ENCODE data around the gene TMEM245.

The TMEM245 gene

GRCh38 chr9:109022873-109023272 lies 96.9 kb downstream of the TMEM245 start:
- TF ChIP-seq GATA3 (IDR thresholded peaks at IDR 0.05; ENCODE audit: low read depth, low read length) = no peak
- TF ChIP-seq GATA2 (IDR thresholded peaks at IDR 0.05; ENCODE audit: low read depth, low read length) = no peak

GRCh38 chr9:109020581-109021511 lies 98.9 kb downstream of the TMEM245 start:
- TF ChIP-seq GATA2 (IDR thresholded peaks at IDR 0.05; ENCODE audit: low read depth, low read length) = no peak
- no peak for TF ChIP-seq GATA3 (IDR thresholded peaks at IDR 0.05; ENCODE audit: low read depth, low read length)

GRCh38 chr9:109020113-109020512 lies 99.6 kb downstream of the TMEM245 start:
- TF ChIP-seq GATA3 (IDR thresholded peaks at IDR 0.05; ENCODE audit: low read depth, low read length) (no peak), GATA2 (IDR thresholded peaks at IDR 0.05; ENCODE audit: low read depth, low read length) (no peak)

GRCh38 chr9:109019420-109019819 lies 100.3 kb downstream of the TMEM245 start:
- TF ChIP-seq GATA2 (IDR thresholded peaks at IDR 0.05; ENCODE audit: low read depth, low read length) (no peak), GATA3 (IDR thresholded peaks at IDR 0.05; ENCODE audit: low read depth, low read length) (no peak)

DNA sequence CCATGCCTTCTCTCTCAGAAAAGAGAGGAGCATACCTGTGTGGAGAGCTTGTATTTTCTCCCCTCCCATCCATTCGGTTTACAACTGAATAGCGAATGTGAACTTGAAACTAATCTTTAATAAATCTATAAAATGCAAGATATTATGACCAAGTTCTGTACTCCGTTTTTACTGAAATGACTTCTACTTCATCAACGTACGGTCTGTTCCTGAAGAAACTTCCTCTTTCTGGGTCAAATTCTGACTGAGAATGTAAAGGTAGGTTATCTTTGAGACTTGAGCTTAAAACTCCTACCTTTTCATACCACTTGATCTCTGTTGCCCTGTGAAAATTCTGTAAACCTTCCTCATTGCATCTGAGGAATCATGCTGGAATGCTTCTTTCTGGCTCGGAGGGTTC lies 102.3 kb downstream of the TMEM245 start:
- no peak for TF ChIP-seq GATA2 (IDR thresholded peaks at IDR 0.05; ENCODE audit: low read depth, low read length)
- no peak for TF ChIP-seq GATA3 (IDR thresholded peaks at IDR 0.05; ENCODE audit: low read depth, low read length)

DNA sequence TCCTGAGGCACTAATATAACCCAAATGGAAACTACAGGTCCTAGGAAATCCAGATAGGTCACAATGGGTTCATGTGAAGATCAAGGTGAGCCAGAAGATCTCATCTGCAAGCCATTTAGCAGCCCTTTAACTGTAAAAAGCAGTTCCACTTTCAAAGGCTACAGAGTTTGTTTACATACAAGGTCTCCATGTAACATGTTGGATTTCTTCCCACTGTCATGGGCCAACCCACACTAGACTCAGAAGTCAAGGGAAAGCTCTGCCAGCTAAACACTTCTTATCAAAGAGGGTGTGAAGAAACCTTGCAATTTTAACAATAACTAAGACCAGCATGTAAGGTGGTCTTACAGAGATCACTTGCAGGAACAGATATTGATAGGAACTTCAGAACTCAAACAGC lies 102.7 kb downstream of the TMEM245 start:
- TF ChIP-seq GATA3 (IDR thresholded peaks at IDR 0.05; ENCODE audit: low read depth, low read length) = no peak
- no peak for TF ChIP-seq GATA2 (IDR thresholded peaks at IDR 0.05; ENCODE audit: low read depth, low read length)

- TF ChIP-seq GATA2 (IDR thresholded peaks at IDR 0.05; ENCODE audit: low read depth, low read length) = no peak
- TF ChIP-seq GATA3 (IDR thresholded peaks at IDR 0.05; ENCODE audit: low read depth, low read length) = no peak
Measured at GRCh38 chr9:109016132-109016531, 103.6 kb downstream of the TMEM245 start.

DNA sequence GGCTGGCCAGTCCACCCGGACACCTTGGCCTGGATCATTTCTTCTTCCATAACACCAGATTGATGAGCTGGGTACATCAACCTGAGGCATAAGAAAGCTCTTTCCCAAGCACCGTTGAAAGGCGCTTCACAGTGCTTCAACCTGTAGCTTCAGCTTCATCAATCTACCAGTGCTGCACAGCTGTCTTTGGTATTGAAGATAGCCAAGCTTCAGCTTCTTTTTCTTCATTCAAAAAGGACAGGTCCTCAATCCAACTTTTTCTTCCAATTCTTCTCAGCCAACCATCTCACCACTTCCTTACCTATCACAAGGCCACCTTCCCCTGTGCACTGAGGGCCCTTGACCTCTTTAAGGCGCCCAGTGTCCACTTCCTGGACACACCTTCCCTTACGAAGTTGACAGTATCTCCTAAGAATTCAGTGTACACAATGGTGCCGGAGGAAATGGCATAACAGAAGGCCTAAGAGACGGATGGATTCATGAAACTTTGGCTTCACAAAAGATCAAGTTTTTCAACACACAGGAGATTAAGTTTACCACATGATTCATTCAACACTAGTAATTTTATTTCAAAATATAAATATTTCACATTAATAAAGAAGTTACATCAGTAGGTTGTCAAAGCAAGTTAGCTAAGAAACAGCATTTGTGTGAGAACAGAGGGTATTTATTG lies 105.0 kb downstream of the TMEM245 start:
- TF ChIP-seq GATA2 (IDR thresholded peaks at IDR 0.05; ENCODE audit: low read depth, low read length) (no peak), GATA3 (IDR thresholded peaks at IDR 0.05; ENCODE audit: low read depth, low read length) (no peak)

- TF ChIP-seq GATA2 (IDR thresholded peaks at IDR 0.05; ENCODE audit: low read depth, low read length) (no peak), GATA3 (IDR thresholded peaks at IDR 0.05; ENCODE audit: low read depth, low read length) (no peak)
Measured at GRCh38 chr9:109013679-109014607, 105.8 kb downstream of the TMEM245 start.

DNA sequence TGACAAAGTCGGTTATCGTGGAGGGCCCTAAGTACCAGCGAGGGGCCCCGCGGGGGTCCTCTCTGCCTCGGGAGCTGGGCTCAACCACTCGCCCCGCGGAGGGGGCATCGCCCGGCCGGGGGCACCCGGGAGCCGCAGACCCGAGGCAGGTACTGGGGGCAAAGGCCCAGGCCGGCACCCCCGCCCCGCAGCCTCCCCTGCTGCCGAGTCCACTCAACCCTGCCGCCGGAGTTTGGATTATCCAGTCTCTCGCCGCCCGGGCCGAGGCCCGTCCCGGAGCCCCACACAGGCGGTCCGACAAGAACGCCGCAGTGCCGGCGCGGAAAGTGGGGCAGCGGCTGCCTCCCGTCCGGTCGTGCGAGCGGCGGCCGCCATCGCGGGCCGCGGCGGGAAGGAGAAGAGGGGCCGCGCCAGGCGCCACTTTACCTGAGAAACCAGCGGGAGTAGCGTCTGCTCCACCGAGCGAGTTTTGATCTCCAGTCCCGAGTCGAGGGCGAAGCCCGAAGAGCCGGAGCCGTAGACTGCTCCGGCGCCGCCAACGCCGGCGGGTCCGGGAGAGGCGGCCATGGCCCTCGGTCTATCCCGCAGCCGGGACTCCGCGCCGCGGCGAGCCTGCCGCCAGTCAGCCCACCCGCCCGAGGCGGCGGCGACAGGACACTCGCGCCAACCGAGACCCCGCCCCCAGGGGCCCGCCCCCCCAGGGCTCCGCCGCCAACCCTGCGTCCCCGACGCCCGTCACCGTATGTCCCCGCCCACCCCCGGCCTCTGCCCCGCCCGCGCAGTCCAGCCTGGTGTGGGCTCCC lies 106.7 kb downstream of the TMEM245 start, which contains the start of gene CTNNAL1:
Gene CTNNAL1, minus strand, starts transcription at position 624 of the 803 bp plus-strand sequence. Its CDS starts 57 bp downstream, at position 567.
- no peak for TF ChIP-seq GATA3 (IDR thresholded peaks at IDR 0.05; ENCODE audit: low read depth, low read length)
- TF ChIP-seq GATA2 (IDR thresholded peaks at IDR 0.05; ENCODE audit: low read depth, low read length) = no peak

GRCh38 chr9:109012009-109012875 lies 107.5 kb downstream of the TMEM245 start:
- TF ChIP-seq GATA3 (IDR thresholded peaks at IDR 0.05; ENCODE audit: low read depth, low read length) = no peak

DNA sequence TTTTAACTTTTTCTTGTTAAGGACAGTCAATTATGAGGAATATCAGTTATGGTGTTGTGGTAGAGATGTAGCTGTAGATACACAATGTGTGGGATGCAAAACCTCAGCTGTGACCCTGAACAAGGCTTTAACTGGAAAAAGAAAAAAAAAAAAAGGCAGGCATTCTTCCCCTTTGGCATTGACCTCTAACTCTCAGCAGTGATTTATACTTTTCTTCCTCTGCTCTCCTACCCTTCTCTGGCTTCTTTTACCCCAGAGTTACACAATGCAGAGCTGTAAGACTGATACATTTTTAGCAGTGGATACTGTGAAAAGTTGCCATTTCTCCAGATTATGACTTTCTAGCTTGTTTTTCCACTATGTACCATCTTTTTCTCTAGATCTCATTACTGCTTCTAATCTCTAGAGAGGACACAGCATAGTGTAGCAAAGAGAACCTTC lies 108.5 kb downstream of the TMEM245 start:
- TF ChIP-seq GATA3 (IDR thresholded peaks at IDR 0.05; ENCODE audit: low read depth, low read length) = no peak
- TF ChIP-seq GATA2 (IDR thresholded peaks at IDR 0.05; ENCODE audit: low read depth, low read length) = no peak

Measured in SH-SY5Y (cell line).